ENCODE data around the gene LIPH.
A peak's percentile ranks its signal among the peaks of the same experiment; 100 is the strongest.

LIPH gene

GRCh38 chr3:185540695-185541094 lies 11.7 kb downstream of the LIPH start:
- DNase-seq (ENCODE audit: low read depth in 2 of 3, low spot score in 1 of 3), result no peak

GRCh38 chr3:185539934-185540333 lies 12.5 kb downstream of the LIPH start:
- DNase-seq (ENCODE audit: low read depth in 2 of 3, low spot score in 1 of 3), result no peak

- DNase-seq (ENCODE audit: low read depth in 2 of 3, low spot score in 1 of 3), result peak; percentile 21 to 38 (median 28)
Measured at GRCh38 chr3:185537369-185537970, 14.9 kb downstream of the LIPH start.

- DNase-seq (ENCODE audit: low read depth in 2 of 3, low spot score in 1 of 3), result no peak
Measured at GRCh38 chr3:185534511-185534910, 17.9 kb downstream of the LIPH start.

GRCh38 chr3:185532901-185533300 lies 19.5 kb downstream of the LIPH start:
- no peak for DNase-seq (ENCODE audit: low read depth in 2 of 3, low spot score in 1 of 3)

GRCh38 chr3:185530856-185531255 lies 21.5 kb downstream of the LIPH start:
- no peak for DNase-seq (ENCODE audit: low read depth in 2 of 3, low spot score in 1 of 3)

GRCh38 chr3:185528532-185528931 lies 23.9 kb downstream of the LIPH start:
- no peak for DNase-seq (ENCODE audit: low read depth in 2 of 3, low spot score in 1 of 3)

- no peak for DNase-seq (ENCODE audit: low read depth in 2 of 3, low spot score in 1 of 3)
Measured at GRCh38 chr3:185527364-185527763, 25.0 kb downstream of the LIPH start.

GRCh38 chr3:185526349-185526951 lies 25.9 kb downstream of the LIPH start:
- DNase-seq (ENCODE audit: low read depth in 2 of 3, low spot score in 1 of 3), result no peak

- no peak for DNase-seq (ENCODE audit: low read depth in 2 of 3, low spot score in 1 of 3)
Measured at GRCh38 chr3:185521349-185522138, 30.8 kb downstream of the LIPH start.

GRCh38 chr3:185519021-185519420 lies 33.4 kb downstream of the LIPH start:
- no peak for DNase-seq (ENCODE audit: low read depth in 2 of 3, low spot score in 1 of 3)

GRCh38 chr3:185517387-185518130 lies 34.8 kb downstream of the LIPH start:
- DNase-seq (ENCODE audit: low read depth in 2 of 3, low spot score in 1 of 3), result no peak

- DNase-seq (ENCODE audit: low read depth in 2 of 3, low spot score in 1 of 3), result no peak
Measured at GRCh38 chr3:185511711-185512110, 40.7 kb downstream of the LIPH start.

GRCh38 chr3:185508335-185508991 lies 43.9 kb downstream of the LIPH start:
- DNase-seq (ENCODE audit: low read depth in 2 of 3, low spot score in 1 of 3), result no peak

GRCh38 chr3:185507883-185508282 lies 44.5 kb downstream of the LIPH start:
- DNase-seq (ENCODE audit: low read depth in 2 of 3, low spot score in 1 of 3), result no peak

- no peak for DNase-seq (ENCODE audit: low read depth in 2 of 3, low spot score in 1 of 3)
Measured at GRCh38 chr3:185504636-185505035, 47.8 kb downstream of the LIPH start.

GRCh38 chr3:185503521-185503920 lies 48.9 kb downstream of the LIPH start:
- DNase-seq (ENCODE audit: low read depth in 2 of 3, low spot score in 1 of 3), result no peak

- no peak for DNase-seq (ENCODE audit: low read depth in 2 of 3, low spot score in 1 of 3)
Measured at GRCh38 chr3:185502987-185503386, 49.4 kb downstream of the LIPH start.

GRCh38 chr3:185498503-185499396 lies 53.6 kb downstream of the LIPH start, which contains the start of gene TMEM41A:
TMEM41A (minus strand) TSS chr3:185499035; CDS start chr3:185498961, 74 bp downstream.
- peak; percentile 87 to 94 (median 89) for DNase-seq (ENCODE audit: low read depth in 2 of 3, low spot score in 1 of 3)

- DNase-seq (ENCODE audit: low read depth in 2 of 3, low spot score in 1 of 3), result no peak
Measured at GRCh38 chr3:185490241-185490640, 62.1 kb downstream of the LIPH start.
